Endodermal cell (in vitro differentiated cells): ENCODE data around the gene ZC3H12C. TPM values are rescaled to one million over a fixed set of nuclear protein-coding genes. Genes with fewer than 3 reads are reported as not detected.

Experiments used
- DNase-seq: peaks from one replicate; pipeline ENCODE4 v3.0.0-alpha.2; 2017
- H3K27ac ChIP-seq: 2 replicates; pipeline ENCODE4 v1.5.1; 2013; ENCODE audit warnings: mild to moderate bottlenecking, low read depth, low read length, moderate library complexity
- H3K27me3 ChIP-seq: 2 replicates; pipeline ENCODE4 v1.6.1; 2013; ENCODE audit warnings: mild to moderate bottlenecking, low read length, moderate library complexity; ENCODE audit not compliant: insufficient read depth, control insufficient read depth, poor library complexity, severe bottlenecking
- H3K36me3 ChIP-seq: 2 replicates; pipeline ENCODE4 v1.7.0; 2013; ENCODE audit warnings: mild to moderate bottlenecking, low read length, moderate library complexity; ENCODE audit not compliant: control insufficient read depth, insufficient read depth
- H3K4me1 ChIP-seq: one replicate; pipeline ENCODE4 v1.7.0; 2013; ENCODE audit warnings: low read length; ENCODE audit not compliant: control insufficient read depth, insufficient read depth
- H3K4me3 ChIP-seq: 2 replicates; pipeline ENCODE4 v1.5.1; 2013; ENCODE audit warnings: mild to moderate bottlenecking, low read length, moderate library complexity
- H3K9ac ChIP-seq: 2 replicates; pipeline ENCODE4 v1.6.1; 2013; ENCODE audit warnings: mild to moderate bottlenecking, low read length, moderate library complexity; ENCODE audit not compliant: poor library complexity, severe bottlenecking; ENCODE audit errors: extremely low read depth
- H3K9me3 ChIP-seq: 2 replicates; pipeline ENCODE4 v1.6.1; 2013; ENCODE audit warnings: mild to moderate bottlenecking, low read length, moderate library complexity; ENCODE audit not compliant: control insufficient read depth
- H3K27ac Mint-ChIP-seq: 2 replicates; pipeline ENCODE4 v1.8.0; 2020; ENCODE audit warnings: mixed read lengths
- H3K27me3 Mint-ChIP-seq: 2 replicates; pipeline ENCODE4 v1.8.0; 2021; ENCODE audit warnings: mild to moderate bottlenecking, mixed read lengths; ENCODE audit not compliant: insufficient read depth
- H3K36me3 Mint-ChIP-seq: 2 replicates; pipeline ENCODE4 v1.8.0; 2020; ENCODE audit warnings: low read depth, mixed read lengths
- H3K4me1 Mint-ChIP-seq: 2 replicates; pipeline ENCODE4 v1.8.0; 2020; ENCODE audit warnings: mixed read lengths
- H3K4me3 Mint-ChIP-seq: 2 replicates; pipeline ENCODE4 v1.8.0; 2020; ENCODE audit warnings: mild to moderate bottlenecking, moderate library complexity, mixed read lengths
- H3K9me3 Mint-ChIP-seq: 2 replicates; pipeline ENCODE4 v1.8.0; 2020; ENCODE audit warnings: mild to moderate bottlenecking, mixed read lengths
- CTCF ChIP-seq: fragments of 200-600 bp; sonication (generic); conservative IDR thresholded peaks from 2 replicates; pipeline ENCODE4 v1.5.0; 2021; ENCODE audit warnings: antibody characterized with exemption, mild to moderate bottlenecking
- WGBS, 2 experiments: methylation state at CpG; one replicate each; pipeline versions ENCODE4 v1.1.5 to v1.1.7; 2013; ENCODE audit warnings: missing lambda C conversion rate in 2 of 2, mixed read lengths in 1 of 2; ENCODE audit not compliant: insufficient coverage in 1 of 2, insufficient read length in 1 of 2; 5-methylcytosine and 5-hydroxymethylcytosine counted together
- total RNA-seq, 2 donors: library from RNA; stranded (reverse); fragmentation: NEBNext Ultra II Directional in 1 of 2; extraction: Animal tissue kit (Norgen Biotek cat#: 25700) in 1 of 2; gene quantifications; 2 replicates in 1 of 2; 3 replicates in 1 of 2; pipeline ENCODE4 v1.2.1, GENCODE V29; 2021

Gene ZC3H12C
- total RNA-seq, 2 donors from 2014 or later = 4.1 to 5.6 TPM

- no peak overlapping the region for H3K9ac ChIP-seq
- Mint-ChIP-seq H3K4me3 (no peak overlapping the region), H3K9me3 (no peaks in the 10 kb centered on the region), H3K27me3 (no peaks in the 10 kb centered on the region), H3K36me3 (no peaks in the 10 kb centered on the region), H3K4me1 (peaks cover 5% of the 10 kb centered on the region), H3K27ac (no peak overlapping the region)
- H3K9me3 ChIP-seq = no peaks in the 10 kb centered on the region
- no peak for TF ChIP-seq CTCF
- H3K4me1 ChIP-seq = peaks cover 3% of the 10 kb centered on the region
- WGBS, 2 experiments = 98 to 100% methylated on average over 1 to 5 of the region's 5 CpGs
- no peaks in the 10 kb centered on the region for H3K27me3 ChIP-seq
- no peak overlapping the region for H3K4me3 ChIP-seq
- H3K36me3 ChIP-seq = no peaks in the 10 kb centered on the region
- DNase-seq = peak; percentile 20
- no peak overlapping the region for H3K27ac ChIP-seq
These were observed 103.1 kb downstream of the ZC3H12C start for GRCh38 chr11:110196241-110196754.

GRCh38 chr11:110196884-110197420, 103.8 kb downstream of the ZC3H12C start:
- 88 to 89% methylated on average over 7 to 9 of the region's 9 CpGs for WGBS, 2 experiments
- Mint-ChIP-seq H3K27me3 (no peaks in the 10 kb centered on the region), H3K4me1 (peaks cover 5% of the 10 kb centered on the region), H3K4me3 (no peak overlapping the region), H3K27ac (no peak overlapping the region), H3K36me3 (no peaks in the 10 kb centered on the region), H3K9me3 (no peaks in the 10 kb centered on the region)
- Histone ChIP-seq H3K4me1 (peaks cover 3% of the 10 kb centered on the region), H3K9ac (no peak overlapping the region), H3K27me3 (no peaks in the 10 kb centered on the region), H3K27ac (no peak overlapping the region), H3K36me3 (no peaks in the 10 kb centered on the region), H3K4me3 (no peak overlapping the region), H3K9me3 (no peaks in the 10 kb centered on the region)
- no peak for TF ChIP-seq CTCF
- peak; percentile 12 for DNase-seq

GRCh38 chr11:110198031-110198729, 105.0 kb downstream of the ZC3H12C start:
- Mint-ChIP-seq H3K4me1 (peaks cover 5% of the 10 kb centered on the region), H3K36me3 (no peaks in the 10 kb centered on the region), H3K9me3 (no peaks in the 10 kb centered on the region), H3K4me3 (no peak overlapping the region), H3K27ac (no peak overlapping the region), H3K27me3 (no peaks in the 10 kb centered on the region)
- H3K4me3 ChIP-seq = no peak overlapping the region
- 97% methylated on average over 9 of the region's 9 CpGs for WGBS, 2 experiments
- peaks cover 3% of the 10 kb centered on the region for H3K4me1 ChIP-seq
- H3K27ac ChIP-seq = no peak overlapping the region
- TF ChIP-seq CTCF = no peak
- no peak overlapping the region for H3K9ac ChIP-seq
- H3K36me3 ChIP-seq = no peaks in the 10 kb centered on the region
- DNase-seq = peak; percentile 28
- H3K27me3 ChIP-seq = no peaks in the 10 kb centered on the region
- H3K9me3 ChIP-seq = no peaks in the 10 kb centered on the region
